Tibial artery (tissue), 4 donors: Measurements from ENCODE around the gene GJB4.

Experiments
- DNase-seq, 2 donors: peaks; one replicate each; pipeline ENCODE4 v3.0.0-alpha.2; 2019
- H3K27ac ChIP-seq, 2 donors: fragments of 200-600 bp; sonication (generic) in 1 of 2; 1 replicate in 1 of 2; 2 replicates in 1 of 2; pipeline ENCODE4 v1.5.1; 2018 to 2019; ENCODE audit warnings: mild to moderate bottlenecking in 1 of 2
- H3K27me3 ChIP-seq, 2 donors: fragments of 200-600 bp; sonication (generic) in 1 of 2; one replicate each; pipeline versions ENCODE4 v1.5.1 to v1.6.0; 2016 to 2019
- H3K36me3 ChIP-seq, 3 donors: fragments of 200-600 bp; sonication (generic) in 2 of 3; one replicate each; pipeline ENCODE4 v1.5.1; 2016 to 2019; ENCODE audit warnings: mild to moderate bottlenecking in 2 of 3
- H3K4me1 ChIP-seq, 4 donors: fragments of 200-600 bp; sonication (generic) in 2 of 4; 1 replicate in 3 of 4; 2 replicates in 1 of 4; pipeline ENCODE4 v1.5.1; 2016 to 2019
- H3K4me3 ChIP-seq, 2 donors: fragments of 200-600 bp; sonication (generic) in 1 of 2; 1 replicate in 1 of 2; 2 replicates in 1 of 2; pipeline ENCODE4 v1.5.1; 2018 to 2019; ENCODE audit warnings: mild to moderate bottlenecking in 2 of 2
- H3K9me3 ChIP-seq, 3 donors: fragments of 200-600 bp; sonication (generic) in 1 of 3; one replicate each; pipeline ENCODE4 v1.5.1; 2016 to 2019
- intact Hi-C: fragments of 100-400 bp; cut with DNase I; formaldehyde crosslinking; loops from one replicate; pipeline ENCODE4 v1.15.0; 2023; ENCODE audit warnings: low total_unique reads
- TF ChIP-seq, protein P1 (sequence below), 2 experiments: fragments of 200-600 bp in 1 of 2; fragments of 450-650 bp in 1 of 2; IDR thresholded peaks; one replicate each; pipeline ENCODE4 v1.5.1; 2017 to 2019; ENCODE audit warnings: antibody characterized with exemption in 2 of 2, mild to moderate bottlenecking in 1 of 2, moderate library complexity in 1 of 2

Gene GJB4

GRCh38 chr1:34781844-34782391 lies 22.4 kb downstream of the GJB4 start:
- TF ChIP-seq, protein P1, sequence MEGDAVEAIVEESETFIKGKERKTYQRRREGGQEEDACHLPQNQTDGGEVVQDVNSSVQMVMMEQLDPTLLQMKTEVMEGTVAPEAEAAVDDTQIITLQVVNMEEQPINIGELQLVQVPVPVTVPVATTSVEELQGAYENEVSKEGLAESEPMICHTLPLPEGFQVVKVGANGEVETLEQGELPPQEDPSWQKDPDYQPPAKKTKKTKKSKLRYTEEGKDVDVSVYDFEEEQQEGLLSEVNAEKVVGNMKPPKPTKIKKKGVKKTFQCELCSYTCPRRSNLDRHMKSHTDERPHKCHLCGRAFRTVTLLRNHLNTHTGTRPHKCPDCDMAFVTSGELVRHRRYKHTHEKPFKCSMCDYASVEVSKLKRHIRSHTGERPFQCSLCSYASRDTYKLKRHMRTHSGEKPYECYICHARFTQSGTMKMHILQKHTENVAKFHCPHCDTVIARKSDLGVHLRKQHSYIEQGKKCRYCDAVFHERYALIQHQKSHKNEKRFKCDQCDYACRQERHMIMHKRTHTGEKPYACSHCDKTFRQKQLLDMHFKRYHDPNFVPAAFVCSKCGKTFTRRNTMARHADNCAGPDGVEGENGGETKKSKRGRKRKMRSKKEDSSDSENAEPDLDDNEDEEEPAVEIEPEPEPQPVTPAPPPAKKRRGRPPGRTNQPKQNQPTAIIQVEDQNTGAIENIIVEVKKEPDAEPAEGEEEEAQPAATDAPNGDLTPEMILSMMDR (IDR thresholded peaks at IDR 0.05), result no peak
- H3K27me3 ChIP-seq, result peaks cover 11 to 42% of the 10 kb centered on the region in 2 donors
- DNase-seq, result peak; percentile 3 to 58

GRCh38 chr1:34784751-34785221 lies 25.2 kb downstream of the GJB4 start:
- intact Hi-C loops, result loop anchor here (5.0 kb wide), 1 partner anchor 83 kb away; no protein-coding TSS in a partner anchor
- Histone ChIP-seq H3K9me3 (no peaks in the 10 kb centered on the region), H3K4me3 (no peak overlapping the region), H3K4me1 (peaks cover 0 to 53% (median 42%) of the 10 kb centered on the region in 4 donors), H3K36me3 (no peaks in the 10 kb centered on the region), H3K27ac (no peak overlapping the region), H3K27me3 (peaks cover 11 to 34% of the 10 kb centered on the region in 2 donors)
- DNase-seq, result peak in 1 of 2 donors; percentile 64
- TF ChIP-seq, protein P1 (IDR thresholded peaks at IDR 0.05), result no peak

More at GRCh38 chr1:34781844-34782391, 22.4 kb downstream of the GJB4 start:
- Histone ChIP-seq H3K4me3 (peak overlapping the region; percentile 42 to 49), H3K4me1 (peaks cover 0 to 30% (median 24%) of the 10 kb centered on the region in 4 donors), H3K9me3 (no peaks in the 10 kb centered on the region), H3K27ac (peak overlapping the region in 1 of 2 donors; percentile 8), H3K36me3 (no peaks in the 10 kb centered on the region)
- intact Hi-C loops, result no loop called here

GRCh38 chr1:34785231-34785874 lies 25.8 kb downstream of the GJB4 start:
- no peaks in the 10 kb centered on the region for H3K9me3 ChIP-seq
- H3K4me1 ChIP-seq, result peaks cover 0 to 59% (median 41%) of the 10 kb centered on the region in 4 donors
- TF ChIP-seq, protein P1 (IDR thresholded peaks at IDR 0.05), result no peak
- DNase-seq, result peak in 1 of 2 donors; percentile 55
- no peak overlapping the region for H3K27ac ChIP-seq
- H3K27me3 ChIP-seq, result peaks cover 11 to 28% of the 10 kb centered on the region in 2 donors
- intact Hi-C loops, result loop anchor here (5.0 kb wide), 1 partner anchor 82 kb away; no protein-coding TSS in a partner anchor
- no peak overlapping the region for H3K4me3 ChIP-seq
- no peaks in the 10 kb centered on the region for H3K36me3 ChIP-seq

GRCh38 chr1:34785875-34786470 lies 26.4 kb downstream of the GJB4 start:
- intact Hi-C loops, result loop anchor here (2.0 to 5.0 kb wide), 2 partner anchors 67 to 81 kb away; no protein-coding TSS in a partner anchor
- TF ChIP-seq, protein P1 (IDR thresholded peaks at IDR 0.05), result no peak
- Histone ChIP-seq H3K4me3 (no peak overlapping the region), H3K27me3 (peaks cover 11 to 22% of the 10 kb centered on the region in 2 donors), H3K9me3 (no peaks in the 10 kb centered on the region), H3K4me1 (peaks cover 0 to 59% (median 41%) of the 10 kb centered on the region in 4 donors), H3K27ac (peak overlapping the region; percentile 59 to 93), H3K36me3 (no peaks in the 10 kb centered on the region)
- DNase-seq, result peak in 1 of 2 donors; percentile 38

DNA sequence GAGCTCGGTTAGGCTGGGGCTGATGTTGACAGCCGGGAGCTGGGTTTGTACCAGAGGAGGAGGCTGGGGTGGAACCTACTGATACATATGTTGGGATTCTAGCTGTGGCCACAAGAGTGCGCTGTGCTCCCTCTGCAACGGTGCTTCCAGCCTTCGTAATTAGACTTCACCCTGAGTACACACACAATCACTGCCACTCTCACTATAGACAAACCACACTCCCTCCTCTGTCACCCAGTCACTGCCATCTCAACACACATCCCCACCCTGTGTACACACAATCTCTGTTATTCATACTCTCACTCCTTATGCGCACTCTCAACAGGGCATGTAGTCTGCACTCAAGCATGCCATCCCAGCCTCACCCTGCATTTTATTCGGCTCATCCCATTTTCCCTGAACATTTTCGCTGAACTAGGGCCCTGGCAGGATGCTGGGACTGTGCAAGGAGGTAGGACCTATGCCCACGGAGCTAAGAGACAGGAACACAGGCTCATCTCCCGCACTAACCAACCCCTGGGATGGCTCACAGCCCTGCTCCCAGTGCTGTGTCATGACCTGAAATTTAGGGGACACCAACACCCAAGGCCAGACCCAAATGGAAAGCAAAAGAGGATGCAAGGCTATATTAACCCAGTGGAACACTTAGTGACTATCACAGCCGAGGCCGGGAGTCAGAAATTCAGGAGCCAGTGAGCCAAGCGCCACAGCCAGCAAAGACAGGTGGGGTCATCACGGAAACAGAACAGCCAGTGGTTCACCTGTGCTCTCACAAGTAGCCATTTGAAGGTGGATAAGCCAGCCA lies 27.2 kb downstream of the GJB4 start:
- H3K27me3 ChIP-seq, result peaks cover 5 to 14% of the 10 kb centered on the region in 2 donors
- no peak overlapping the region for H3K4me3 ChIP-seq
- H3K27ac ChIP-seq, result peak overlapping the region; percentile 59 to 93
- DNase-seq, result peak; percentile 66 to 86
- intact Hi-C loops, result loop anchor here (2.0 to 5.0 kb wide), 2 partner anchors 66 to 81 kb away; no protein-coding TSS in a partner anchor
- peaks cover 0 to 59% (median 41%) of the 10 kb centered on the region in 4 donors for H3K4me1 ChIP-seq
- TF ChIP-seq, protein P1 (IDR thresholded peaks at IDR 0.05), result peak; percentile 88 to 89
- H3K9me3 ChIP-seq, result no peaks in the 10 kb centered on the region
- no peaks in the 10 kb centered on the region for H3K36me3 ChIP-seq
